H1 (cell line): ENCODE measurements around the gene OR10A6.

Source experiments
- CREB1 ChIP-seq: IDR thresholded peaks from 2 replicates; pipeline ENCODE4 v1.6.1; 2012; ENCODE audit warnings: inconsistent platforms
- CTCF ChIP-seq, 3 experiments: IDR thresholded peaks; 1 replicate in 2 of 3; 2 replicates in 1 of 3; pipeline versions ENCODE4 v1.5.1 to v1.6.1; 2011; ENCODE audit warnings: low read length in 3 of 3, mild to moderate bottlenecking in 3 of 3, inconsistent platforms in 2 of 3, low read depth in 1 of 3, moderate library complexity in 1 of 3; ENCODE audit not compliant: insufficient read depth in 1 of 3; ENCODE audit errors: control extremely low read depth in 1 of 3
- EP300 ChIP-seq, 2 experiments: IDR thresholded peaks; 1 replicate in 1 of 2; 2 replicates in 1 of 2; pipeline ENCODE4 v1.6.1; 2011 to 2012; ENCODE audit warnings: low read depth in 2 of 2, low read length in 2 of 2, mild to moderate bottlenecking in 2 of 2, borderline replicate concordance in 1 of 2, inconsistent platforms in 1 of 2, moderate library complexity in 1 of 2
- POLR2A ChIP-seq, 2 experiments: IDR thresholded peaks; 1 replicate in 1 of 2; 2 replicates in 1 of 2; pipeline ENCODE4 v1.6.1; 2011; ENCODE audit warnings: low read depth in 2 of 2, low read length in 2 of 2, mild to moderate bottlenecking in 2 of 2; ENCODE audit errors: control extremely low read depth in 1 of 2
- RAD21 ChIP-seq, 2 experiments: IDR thresholded peaks in 1 of 2; conservative IDR thresholded peaks in 1 of 2; 2 replicates each; pipeline ENCODE4 v1.6.1; 2011; ENCODE audit warnings: low read depth in 2 of 2, low read length in 2 of 2, improper control_type of control experiment in 1 of 2, inconsistent platforms in 1 of 2, mild to moderate bottlenecking in 1 of 2, moderate library complexity in 1 of 2
- SIN3A ChIP-seq, 2 experiments: IDR thresholded peaks in 1 of 2; conservative IDR thresholded peaks in 1 of 2; 2 replicates each; pipeline ENCODE4 v1.6.1; 2011 to 2012; ENCODE audit warnings: low read length in 2 of 2, improper control_type of control experiment in 1 of 2, low read depth in 1 of 2, mild to moderate bottlenecking in 1 of 2
- SUZ12 ChIP-seq: fragments of 200-600 bp; sonication (generic); IDR thresholded peaks from 2 replicates; pipeline ENCODE4 v1.6.1; 2012; ENCODE audit warnings: mild to moderate bottlenecking, inconsistent platforms, low read length, moderate library complexity, mixed read lengths

- no peak for TF ChIP-seq SUZ12
- no peak for TF ChIP-seq CREB1
- TF ChIP-seq POLR2A (IDR thresholded peaks at IDR 0.05; ENCODE audit: control extremely low read depth in 1 of 2, low read depth in 2 of 2, low read length in 2 of 2) = no peak
- TF ChIP-seq RAD21 (IDR thresholded peaks at IDR 0.05 in 1 of 2, conservative IDR thresholded peaks at IDR 0.05 in 1 of 2; ENCODE audit: low read depth in 2 of 2, low read length in 2 of 2) = no peak
- TF ChIP-seq SIN3A (conservative IDR thresholded peaks at IDR 0.05 in 1 of 2, IDR thresholded peaks at IDR 0.05 in 1 of 2; ENCODE audit: low read depth in 1 of 2, low read length in 2 of 2) = no peak
- no peak for TF ChIP-seq CTCF (IDR thresholded peaks at IDR 0.05; ENCODE audit: control extremely low read depth in 1 of 3, insufficient read depth in 1 of 3, low read depth in 1 of 3, low read length in 3 of 3)
- no peak for TF ChIP-seq EP300 (IDR thresholded peaks at IDR 0.05; ENCODE audit: borderline replicate concordance in 1 of 2, low read depth in 2 of 2, low read length in 2 of 2)
These were observed 37.3 kb downstream of the OR10A6 start for GRCh38 chr11:7893796-7894195.
